DND-41 (cell line): ENCODE measurements around the gene TPM4.

Experiments
- ATAC-seq: fragments of 200-7000 bp; cut with Tn5 transposase; 3 replicates; pipeline ENCODE4 v1.9.1; 2021; ENCODE audit warnings: low read depth; ENCODE audit not compliant: insufficient read depth
- DNase-seq: peaks from one replicate; pipeline ENCODE4 v3.0.0-alpha.2; 2020
- H2AFZ ChIP-seq: 2 replicates; pipeline ENCODE4 v1.6.0; 2012; ENCODE audit warnings: low read depth, low read length
- H3K27ac ChIP-seq: 2 replicates; pipeline ENCODE4 v1.5.1; 2012; ENCODE audit warnings: low read length, inconsistent platforms
- H3K27me3 ChIP-seq: fragments of 200-600 bp; sonication (generic); 2 replicates; pipeline ENCODE4 v1.6.0; 2012; ENCODE audit warnings: low read length, mild to moderate bottlenecking, inconsistent platforms; ENCODE audit not compliant: insufficient read depth, poor library complexity
- H3K36me3 ChIP-seq: 2 replicates; pipeline ENCODE4 v1.5.1; 2012; ENCODE audit warnings: low read length, inconsistent platforms; ENCODE audit not compliant: insufficient read depth
- H3K4me1 ChIP-seq: 2 replicates; pipeline ENCODE4 v1.5.1; 2012; ENCODE audit warnings: mild to moderate bottlenecking, low read length; ENCODE audit not compliant: insufficient read depth
- H3K4me2 ChIP-seq: 2 replicates; pipeline ENCODE4 v1.6.0; 2012; ENCODE audit warnings: mild to moderate bottlenecking, moderate library complexity, low read length, inconsistent platforms; ENCODE audit not compliant: insufficient read depth
- H3K4me3 ChIP-seq, 2 experiments: fragments of 200-600 bp in 1 of 2; shearing (Covaris generic) in 1 of 2; 2 replicates each; pipeline ENCODE4 v1.5.1; 2012 to 2016; ENCODE audit warnings: inconsistent platforms in 2 of 2, low read length in 2 of 2, mild to moderate bottlenecking in 2 of 2, low read depth in 1 of 2, moderate library complexity in 1 of 2
- H3K79me2 ChIP-seq: 2 replicates; pipeline ENCODE4 v1.6.0; 2012; ENCODE audit warnings: low read length, inconsistent platforms; ENCODE audit not compliant: insufficient read depth
- H3K9ac ChIP-seq: 2 replicates; pipeline ENCODE4 v1.6.0; 2012; ENCODE audit warnings: low read depth, mild to moderate bottlenecking, inconsistent platforms, low read length, moderate library complexity
- H3K9me3 ChIP-seq: 2 replicates; pipeline ENCODE4 v1.5.1; 2012; ENCODE audit warnings: low read length, moderate library complexity, mild to moderate bottlenecking, inconsistent platforms; ENCODE audit not compliant: insufficient read depth, severe bottlenecking
- H4K20me1 ChIP-seq: 2 replicates; pipeline ENCODE4 v1.6.0; 2012; ENCODE audit warnings: low read length; ENCODE audit not compliant: insufficient read depth
- CTCF ChIP-seq: IDR thresholded peaks from 2 replicates; pipeline ENCODE4 v1.5.1; 2012; ENCODE audit warnings: borderline replicate concordance, low read length, moderate library complexity, mild to moderate bottlenecking; ENCODE audit not compliant: poor library complexity, severe bottlenecking; ENCODE audit errors: extremely low read depth
- EZH2 ChIP-seq: IDR thresholded peaks from 3 replicates; pipeline ENCODE4 v1.6.1; 2012; ENCODE audit warnings: borderline replicate concordance, low read depth, mild to moderate bottlenecking, moderate library complexity, low read length, inconsistent platforms; ENCODE audit not compliant: severe bottlenecking

TPM4 gene

GRCh38 chr19:16089010-16089846, 12.9 kb downstream of the TPM4 start:
- H3K27ac ChIP-seq: no peak overlapping the region
- no peaks in the 10 kb centered on the region for H3K9me3 ChIP-seq
- peaks cover 18% of the 10 kb centered on the region for H3K79me2 ChIP-seq
- no peaks in the 10 kb centered on the region for H3K4me1 ChIP-seq
- H4K20me1 ChIP-seq: peaks cover 23% of the 10 kb centered on the region
- ATAC-seq: no peak
- no peak overlapping the region for H2AFZ ChIP-seq
- H3K4me2 ChIP-seq: no peak overlapping the region
- H3K27me3 ChIP-seq: no peaks in the 10 kb centered on the region
- no peak overlapping the region for H3K4me3 ChIP-seq
- DNase-seq: no peak
- peaks cover 98% of the 10 kb centered on the region for H3K36me3 ChIP-seq
- H3K9ac ChIP-seq: no peak overlapping the region
- TF ChIP-seq EZH2 (no peak), CTCF (no peak)

- TF ChIP-seq EZH2 (no peak), CTCF (no peak)
- H4K20me1 ChIP-seq: peaks cover 4% of the 10 kb centered on the region
Measured at GRCh38 chr19:16091546-16092475, 15.5 kb downstream of the TPM4 start.

GRCh38 chr19:16094360-16095070, 18.2 kb downstream of the TPM4 start:
- Histone ChIP-seq H3K79me2 (peaks cover 2% of the 10 kb centered on the region; the same call in 1 of the 2 replicates), H3K4me1 (no peaks in the 10 kb centered on the region), H3K4me2 (no peak overlapping the region), H3K27ac (no peak overlapping the region), H2AFZ (no peak overlapping the region), H3K9ac (no peak overlapping the region), H3K4me3 (no peak overlapping the region), H3K36me3 (peaks cover 91% of the 10 kb centered on the region), H4K20me1 (peaks cover 4% of the 10 kb centered on the region), H3K27me3 (no peaks in the 10 kb centered on the region), H3K9me3 (no peaks in the 10 kb centered on the region)
- ATAC-seq (no peak), DNase-seq (no peak)
- TF ChIP-seq CTCF (no peak), EZH2 (no peak)

More at GRCh38 chr19:16091546-16092475, 15.5 kb downstream of the TPM4 start:
- Histone ChIP-seq H3K9ac (no peak overlapping the region), H3K9me3 (no peaks in the 10 kb centered on the region), H3K4me2 (no peak overlapping the region), H2AFZ (no peak overlapping the region), H3K27me3 (no peaks in the 10 kb centered on the region), H3K27ac (no peak overlapping the region), H3K79me2 (peaks cover 2% of the 10 kb centered on the region), H3K36me3 (peaks cover 96% of the 10 kb centered on the region), H3K4me1 (no peaks in the 10 kb centered on the region), H3K4me3 (no peak overlapping the region)
- ATAC-seq (no peak), DNase-seq (no peak)
